H1 (cell line): ENCODE results near the gene RBM15. TPM values are rescaled to one million over a fixed set of nuclear protein-coding genes. Genes with fewer than 3 reads are reported as not detected.

Experiments
- CTCF ChIA-PET: fragments of 300-600 bp; sonication (Branson Sonifier 250); formaldehyde crosslinking; loops from one replicate; lab custom pipeline; 2021; ENCODE audit not compliant: partially characterized antibody; lab: Charles Lee
- POLR2A ChIA-PET: fragments of 300-600 bp; sonication (Branson Sonifier 250); formaldehyde crosslinking; loops from one replicate; lab custom pipeline; 2021; ENCODE audit warnings: inconsistent platforms; ENCODE audit not compliant: partially characterized antibody; lab: Charles Lee
- DNase-seq, 2 experiments: peaks; one replicate each; pipeline versions ENCODE4 v3.0.0 to v3.0.0-alpha.2; 2010 to 2022; ENCODE audit warnings: low spot score in 2 of 2, low read depth in 1 of 2, mixed read lengths in 1 of 2
- FAIRE-seq: peaks from 2 replicates; lab custom pipeline; 2011; peaks lifted over from hg19 to GRCh38; lab: Jason Lieb, UNC
- H2AFZ ChIP-seq: 2 replicates; pipeline ENCODE4 v1.8.1; 2012; ENCODE audit warnings: low read length, inconsistent platforms
- H2AK5ac ChIP-seq: 2 replicates; pipeline ENCODE4 v1.6.1; 2013; ENCODE audit warnings: low read depth, low read length
- H2BK120ac ChIP-seq: replicated peaks from 2 replicates; pipeline ENCODE3; 2013; ENCODE audit warnings: low read depth, low read length, inconsistent platforms
- H2BK12ac ChIP-seq: 2 replicates; pipeline ENCODE4 v1.6.1; 2013; ENCODE audit warnings: low read depth, low read length
- H2BK15ac ChIP-seq: 2 replicates; pipeline ENCODE4 v1.6.1; 2013; ENCODE audit warnings: low read length
- H2BK20ac ChIP-seq: 2 replicates; pipeline ENCODE4 v1.6.1; 2013; ENCODE audit warnings: low read length
- H2BK5ac ChIP-seq: 2 replicates; pipeline ENCODE4 v1.6.1; 2013; ENCODE audit warnings: low read depth, low read length
- H3K14ac ChIP-seq: 2 replicates; pipeline ENCODE4 v1.6.1; 2013; ENCODE audit warnings: inconsistent platforms; ENCODE audit not compliant: insufficient read length
- H3K18ac ChIP-seq: 2 replicates; pipeline ENCODE4 v1.6.1; 2013; ENCODE audit warnings: low read length; ENCODE audit errors: extremely low read depth
- H3K23ac ChIP-seq: 2 replicates; pipeline ENCODE4 v1.6.1; 2013; ENCODE audit warnings: inconsistent platforms; ENCODE audit not compliant: insufficient read length
- H3K23me2 ChIP-seq: 2 replicates; pipeline ENCODE4 v1.6.1; 2013; ENCODE audit warnings: low read depth, low read length
- H3K27ac ChIP-seq: 2 replicates; pipeline ENCODE4 v1.6.1; 2011; ENCODE audit warnings: low read depth, low read length, inconsistent platforms
- H3K27me3 ChIP-seq, 4 experiments: replicated peaks in 1 of 4; 1 replicate in 1 of 4; 2 replicates in 3 of 4; pipeline versions ENCODE4 v1.6.1 to v1.8.1; 2011 to 2013; ENCODE audit warnings: low read length in 3 of 4, mild to moderate bottlenecking in 3 of 4, inconsistent platforms in 2 of 4, mixed read lengths in 2 of 4, moderate library complexity in 1 of 4; ENCODE audit not compliant: control insufficient read depth in 3 of 4, insufficient read depth in 3 of 4; ENCODE audit errors: extremely low read depth in 1 of 4
- H3K36me3 ChIP-seq, 4 experiments: 2 replicates each; pipeline versions ENCODE4 v1.6.1 to v1.8.1; 2011 to 2013; ENCODE audit warnings: mild to moderate bottlenecking in 4 of 4, low read length in 3 of 4, moderate library complexity in 2 of 4, control low read depth in 1 of 4, inconsistent platforms in 1 of 4; ENCODE audit not compliant: insufficient read depth in 4 of 4, control insufficient read depth in 2 of 4
- H3K4ac ChIP-seq: replicated peaks from 2 replicates; pipeline ENCODE3; 2013; ENCODE audit warnings: low read length, low read depth, mixed read lengths, inconsistent platforms; ENCODE audit not compliant: insufficient read length
- H3K4me1 ChIP-seq, 4 experiments: replicated peaks in 1 of 4; 1 replicate in 1 of 4; 2 replicates in 3 of 4; pipeline versions ENCODE4 v1.6.1 to v1.8.1; 2011 to 2013; ENCODE audit warnings: low read length in 3 of 4, inconsistent platforms in 2 of 4, mixed read lengths in 1 of 4; ENCODE audit not compliant: insufficient read depth in 4 of 4, control insufficient read depth in 3 of 4
- H3K4me2 ChIP-seq, 2 experiments: 2 replicates each; pipeline versions ENCODE4 v1.6.1 to v1.8.1; 2011 to 2013; ENCODE audit warnings: low read depth in 2 of 2, low read length in 2 of 2, control low read depth in 1 of 2, inconsistent platforms in 1 of 2, mild to moderate bottlenecking in 1 of 2; ENCODE audit not compliant: insufficient read depth in 1 of 2
- H3K4me3 ChIP-seq, 4 experiments: fragments of 200-600, 300-600 bp in 1 of 4; sonication (generic), shearing (Covaris generic), sonication (Bioruptor Twin) in 1 of 4; 2 replicates each; pipeline versions ENCODE4 v1.5.1 to v1.8.1; 2011 to 2016; ENCODE audit warnings: low read length in 4 of 4, low read depth in 3 of 4, control low read depth in 2 of 4, inconsistent platforms in 2 of 4, mild to moderate bottlenecking in 2 of 4, mixed read lengths in 1 of 4, moderate library complexity in 1 of 4; ENCODE audit not compliant: insufficient read depth in 2 of 4; ENCODE audit errors: extremely low read depth in 1 of 4
- H3K56ac ChIP-seq: replicated peaks from 2 replicates; pipeline ENCODE3; 2013; ENCODE audit warnings: low read depth, mild to moderate bottlenecking, mixed read lengths, low read length, inconsistent platforms; ENCODE audit not compliant: insufficient read length
- H3K79me1 ChIP-seq: 2 replicates; pipeline ENCODE4 v1.6.1; 2013; ENCODE audit warnings: low read depth, low read length, control low read depth
- H3K79me2 ChIP-seq, 2 experiments: 2 replicates each; pipeline versions ENCODE4 v1.6.1 to v1.8.1; 2012 to 2013; ENCODE audit warnings: low read length in 2 of 2, mild to moderate bottlenecking in 2 of 2, inconsistent platforms in 1 of 2; ENCODE audit not compliant: insufficient read depth in 2 of 2, control insufficient read depth in 1 of 2
- H3K9ac ChIP-seq, 4 experiments: replicated peaks in 1 of 4; 1 replicate in 1 of 4; 2 replicates in 3 of 4; pipeline versions ENCODE4 v1.6.1 to v1.8.1; 2011 to 2013; ENCODE audit warnings: low read depth in 3 of 4, low read length in 3 of 4, control low read depth in 2 of 4, mild to moderate bottlenecking in 2 of 4, moderate library complexity in 2 of 4, inconsistent platforms in 1 of 4; ENCODE audit errors: extremely low read depth in 1 of 4
- H3K9me3 ChIP-seq, 2 experiments: 2 replicates each; pipeline versions ENCODE4 v1.6.1 to v1.8.1; 2012 to 2013; ENCODE audit warnings: mild to moderate bottlenecking in 2 of 2, moderate library complexity in 2 of 2, control low read depth in 1 of 2, inconsistent platforms in 1 of 2, low read depth in 1 of 2, low read length in 1 of 2, mixed read lengths in 1 of 2; ENCODE audit not compliant: insufficient read depth in 2 of 2
- H4K20me1 ChIP-seq, 2 experiments: replicated peaks in 1 of 2; 2 replicates each; pipeline versions ENCODE3 to v1.8.1; 2011 to 2013; ENCODE audit warnings: inconsistent platforms in 2 of 2, low read length in 2 of 2, mild to moderate bottlenecking in 1 of 2; ENCODE audit not compliant: insufficient read depth in 2 of 2, control insufficient read depth in 1 of 2
- H4K5ac ChIP-seq: 2 replicates; pipeline ENCODE4 v1.6.1; 2013; ENCODE audit warnings: low read length, low read depth, mixed read lengths, inconsistent platforms; ENCODE audit not compliant: insufficient read length
- H4K8ac ChIP-seq: 2 replicates; pipeline ENCODE4 v1.8.0; 2013; ENCODE audit warnings: mild to moderate bottlenecking, moderate library complexity, low read length, inconsistent platforms; ENCODE audit not compliant: insufficient read depth; ENCODE audit errors: extremely low read depth
- H4K91ac ChIP-seq: replicated peaks from 2 replicates; pipeline ENCODE3; 2013; ENCODE audit warnings: low read length, mixed read lengths, inconsistent platforms; ENCODE audit not compliant: insufficient read length
- BRCA1 ChIP-seq: IDR thresholded peaks from 2 replicates; pipeline ENCODE4 v1.6.1; 2012; ENCODE audit warnings: low read depth, low read length, improper control_type of control experiment
- CBX5 ChIP-seq: fragments of 300-800, 300-1000 bp; sonication (generic); IDR thresholded peaks from 2 replicates; pipeline ENCODE4 v1.7.1; 2016; ENCODE audit warnings: antibody characterized with exemption, low read length, low read depth
- CHD1 ChIP-seq: IDR thresholded peaks from 2 replicates; pipeline ENCODE4 v1.6.1; 2012; ENCODE audit warnings: low read depth, low read length, improper control_type of control experiment
- CHD2 ChIP-seq: IDR thresholded peaks from 2 replicates; pipeline ENCODE4 v1.6.1; 2012; ENCODE audit warnings: low read length, improper control_type of control experiment
- RBBP5 ChIP-seq: IDR thresholded peaks from 2 replicates; pipeline ENCODE4 v1.7.1; 2012; ENCODE audit warnings: low read depth, mild to moderate bottlenecking, inconsistent platforms, low read length, moderate library complexity, borderline replicate concordance
- SP4 ChIP-seq: IDR thresholded peaks from 2 replicates; pipeline ENCODE4 v1.6.1; 2012; ENCODE audit warnings: low read length, inconsistent platforms
- TAF7 ChIP-seq: optimal IDR thresholded peaks from 2 replicates; pipeline ENCODE3; 2011; ENCODE audit warnings: low read depth, mild to moderate bottlenecking, inconsistent platforms, low read length, moderate library complexity, borderline replicate concordance
- USF2 ChIP-seq: IDR thresholded peaks from 2 replicates; pipeline ENCODE4 v1.6.1; 2011; ENCODE audit warnings: low read length, improper control_type of control experiment
- YY1 ChIP-seq: IDR thresholded peaks from 2 replicates; pipeline ENCODE4 v1.6.1; 2011; ENCODE audit warnings: low read depth, mild to moderate bottlenecking, low read length
- WGBS, 2 experiments: shearing (Covaris generic) in 1 of 2; methylation state at CpG; one replicate each; pipeline versions ENCODE4 v1.1.6 to v1.1.7; 2013 to 2015; ENCODE audit warnings: low lambda C conversion rate in 2 of 2, mixed read lengths in 2 of 2, inconsistent platforms in 1 of 2, low coverage in 1 of 2, missing lambda C conversion rate in 1 of 2; ENCODE audit not compliant: insufficient replicate concordance in 2 of 2, insufficient coverage in 1 of 2, insufficient read length in 1 of 2; ENCODE audit errors: extremely low coverage in 1 of 2, missing lambda C conversion rate in 1 of 2; 5-methylcytosine and 5-hydroxymethylcytosine counted together
- polyA plus RNA-seq, 7 experiments: library from polyadenylated mRNA; depleted of rRNA in 3 of 7; stranded (reverse) in 5 of 7; unstranded in 2 of 7; fragments of >200 nt in 5 of 7; fragments of 200-250 nt in 2 of 7; gene quantifications; 1 replicate in 5 of 7; 2 replicates in 1 of 7; 4 replicates in 1 of 7; pipeline versions ENCODE4 v1.2.1 to v1.2.3, GENCODE V29; 2011 to 2013; ENCODE audit warnings: missing spikeins in 2 of 7, mixed read lengths in 2 of 7
- total RNA-seq: library from RNA; stranded (reverse); fragmentation: NEBNext Ultra II Directional; extraction: Animal tissue kit (Norgen Biotek cat#: 25700); gene quantifications from 2 replicates; pipeline ENCODE4 v1.2.1, GENCODE V29; 2021

Gene RBM15
- total and polyA plus RNA-seq, 2 of the 8 experiments (the other 6 are each of a cell fraction or from before 2014, with no cell fraction given), result 13.5 to 44.9 TPM

GRCh38 chr1:110336300-110337039 lies 2.7 kb upstream of the RBM15 start:
- no peak overlapping the region for H3K14ac ChIP-seq
- H2AFZ ChIP-seq, result no peak overlapping the region
- H3K4me2 ChIP-seq, result peak overlapping the region; percentile 24 to 80; a peak in 2 of 4 replicates
- H3K9me3 ChIP-seq, result no peaks in the 10 kb centered on the region; a peak in 1 of 4 replicates
- H2BK15ac ChIP-seq, result no peak overlapping the region
- no peak overlapping the region for H3K23ac ChIP-seq
- FAIRE-seq (no peak), DNase-seq (no peak)
- H4K8ac ChIP-seq, result no peak overlapping the region
- peaks cover 0 to 14% (median 8%) of the 10 kb centered on the region in 4 experiments; a peak in 6 of 7 replicates for H3K4me1 ChIP-seq
- peaks cover 11% of the 10 kb centered on the region for H3K79me1 ChIP-seq
- H3K79me2 ChIP-seq, result peaks cover 15 to 21% of the 10 kb centered on the region in 2 experiments
- no peak overlapping the region for H2BK120ac ChIP-seq
- no peak overlapping the region for H2AK5ac ChIP-seq
- H3K23me2 ChIP-seq, result peaks cover 3% of the 10 kb centered on the region; the same call in 1 of the 2 replicates
- no peak overlapping the region for H3K56ac ChIP-seq
- no peaks in the 10 kb centered on the region for H3K27me3 ChIP-seq
- ChIA-PET CTCF (interaction anchor here (0.6 to 11.4 kb wide), 8 partner anchors 24 to 160 kb away, joined by 3 to 146 read pairs (median 4); partner anchors contain the start of gene KCNC4), POLR2A (interaction anchor here (0.6 to 6.2 kb wide), 6 partner anchors 11 to 127 kb away, joined by 3 to 47 read pairs (median 4); partner anchors contain the start of gene KCNC4)
- H4K5ac ChIP-seq, result no peak overlapping the region
- no peak for TF ChIP-seq SP4
- no peak for TF ChIP-seq CHD2
- no peak for TF ChIP-seq RBBP5
- TF ChIP-seq BRCA1, result no peak
- no peak for TF ChIP-seq USF2
- no peak for TF ChIP-seq TAF7
- no peak for TF ChIP-seq CHD1
- TF ChIP-seq YY1, result no peak
- TF ChIP-seq CBX5, result no peak
- no peak overlapping the region for H2BK20ac ChIP-seq
- no peak overlapping the region for H2BK5ac ChIP-seq
- H3K4ac ChIP-seq, result no peak overlapping the region
- H3K18ac ChIP-seq, result no peak overlapping the region
- H3K27ac ChIP-seq, result no peak overlapping the region
- H4K20me1 ChIP-seq, result peaks cover 9 to 10% of the 10 kb centered on the region in 2 experiments
- peaks cover 0 to 12% (median 4%) of the 10 kb centered on the region in 4 experiments; a peak in 6 of 8 replicates for H3K36me3 ChIP-seq
- no peak overlapping the region; a peak in 1 of 8 replicates for H3K4me3 ChIP-seq
- WGBS, 2 experiments, result 88% methylated on average over 1 of the region's 1 CpG; no CpG with 5 or more reads in 1 of the 2 experiments
- H2BK12ac ChIP-seq, result no peak overlapping the region
- H4K91ac ChIP-seq, result no peak overlapping the region
- H3K9ac ChIP-seq, result no peak overlapping the region
